ENCODE results near the gene FER1L5. TPM values are rescaled to one million over a fixed set of nuclear protein-coding genes. Genes with fewer than 3 reads are reported as not detected.

Gene FER1L5
- 1 to 10 TPM in 1 of 5 donors, under 1 TPM in 4; 0.50 to 1.2 (median 0.87) TPM for polyA plus RNA-seq (ENCODE audit: insufficient read depth in 1 of 5, insufficient read length in 5 of 5, low replicate concordance in 1 of 5)
- long read RNA-seq, donor 1: 0 reads
- long read RNA-seq, donor 2: 0 reads
- long read RNA-seq, donor 3: 0 reads
- long read RNA-seq, donor 4, partial matches to known transcripts: 0 of 1 reads
- long read RNA-seq, donor 4, other reads (novel, unspliced or antisense): 0 of 1 reads
- long read RNA-seq, donor 5: 0 reads
- long read RNA-seq, donor 6: 0 reads
- long read RNA-seq, donor 7: 0 reads
- long read RNA-seq, donor 8: 0 reads

DNA sequence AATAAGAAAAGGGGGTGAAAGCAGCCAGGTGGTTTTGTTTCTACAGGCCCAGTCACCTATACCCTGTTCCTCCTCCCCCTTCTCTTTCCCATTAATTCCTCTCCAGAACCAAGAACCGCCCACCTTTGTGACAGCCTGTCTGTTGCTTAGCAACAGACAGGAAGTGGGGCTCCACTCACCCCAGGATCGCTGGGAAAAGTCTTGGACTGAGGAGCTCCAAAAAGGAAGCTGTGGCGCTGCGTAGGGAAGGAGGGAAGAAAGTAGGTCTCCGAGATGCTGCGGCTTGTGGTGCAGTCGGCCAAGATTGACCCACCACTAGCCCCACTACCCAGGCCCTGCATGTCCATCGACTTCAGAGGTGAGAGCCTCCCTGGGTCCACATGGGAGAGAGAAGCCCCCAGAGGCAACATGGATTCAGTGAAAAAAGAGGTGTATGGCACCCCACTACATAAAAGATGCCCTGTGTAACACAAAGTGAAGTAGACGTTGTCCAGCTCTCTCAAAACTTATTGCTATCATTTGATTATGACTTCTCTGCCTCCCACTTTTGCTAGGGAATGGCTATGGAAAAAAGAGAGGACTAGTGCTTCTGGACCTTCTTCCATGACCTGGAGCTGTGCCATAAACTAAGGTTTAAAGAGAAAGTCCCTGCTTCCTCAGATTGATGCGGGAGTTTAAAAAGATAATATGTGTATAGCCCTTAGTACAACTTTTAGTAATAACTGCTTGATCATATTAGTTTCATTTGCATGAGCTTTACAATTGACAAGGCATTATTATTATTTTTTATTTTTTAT is at the start of gene FER1L5:
TSS of gene FER1L5 (plus strand) at position 201 of the 797 bp plus-strand sequence. CDS start at position 274, 73 bp downstream.
- DNase-seq: peak; percentile 63 to 64

GRCh38 chr2:96594282-96594681 is 48.3 kb upstream of the FER1L5 start:
- DNase-seq: no peak

DNA sequence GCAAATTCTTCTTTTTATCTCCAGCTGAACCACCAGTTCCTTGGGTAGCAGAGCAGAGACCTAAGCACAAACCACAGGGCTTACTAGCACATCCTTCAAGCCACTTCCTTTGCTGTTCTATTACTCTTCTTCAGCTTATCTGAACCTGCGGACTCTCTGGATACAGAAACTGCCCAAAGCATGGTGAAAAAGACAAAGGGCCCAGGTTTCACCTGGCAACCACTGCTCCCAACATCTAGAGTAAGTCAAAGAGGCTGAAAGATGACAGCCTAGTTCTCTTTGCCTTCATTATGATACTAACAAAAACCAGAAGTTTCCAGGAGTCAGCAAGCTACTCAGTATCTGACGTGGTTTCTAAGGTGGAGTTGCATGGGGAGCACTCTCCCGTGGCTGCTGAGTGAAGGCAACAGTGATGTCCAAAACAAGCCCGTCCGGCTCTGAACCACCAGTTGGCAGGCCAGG is 47.8 kb upstream of the FER1L5 start:
- no peak for DNase-seq

DNA sequence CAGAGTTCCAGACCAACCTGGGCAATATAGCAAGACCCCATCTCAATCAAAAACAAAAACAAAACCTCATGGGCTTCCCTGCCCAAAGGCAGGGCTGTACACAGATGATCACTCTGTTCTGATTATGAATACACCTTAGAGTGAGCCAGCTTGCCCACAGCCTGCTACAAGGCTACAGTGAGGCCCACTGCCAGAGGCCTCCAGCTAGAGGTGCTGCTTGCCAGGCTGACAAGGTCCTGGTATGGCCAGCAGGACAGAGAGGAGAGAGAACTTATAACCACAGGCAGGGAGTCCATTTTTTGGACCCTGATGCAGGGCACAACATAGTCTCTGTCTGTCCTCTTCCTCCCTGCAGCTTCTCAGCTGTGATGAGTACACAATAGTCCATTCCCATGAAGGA is 46.0 kb upstream of the FER1L5 start:
- no peak for DNase-seq

- no peak for DNase-seq
Observed at GRCh38 chr2:96599941-96600340, 42.6 kb upstream of the FER1L5 start.

DNA sequence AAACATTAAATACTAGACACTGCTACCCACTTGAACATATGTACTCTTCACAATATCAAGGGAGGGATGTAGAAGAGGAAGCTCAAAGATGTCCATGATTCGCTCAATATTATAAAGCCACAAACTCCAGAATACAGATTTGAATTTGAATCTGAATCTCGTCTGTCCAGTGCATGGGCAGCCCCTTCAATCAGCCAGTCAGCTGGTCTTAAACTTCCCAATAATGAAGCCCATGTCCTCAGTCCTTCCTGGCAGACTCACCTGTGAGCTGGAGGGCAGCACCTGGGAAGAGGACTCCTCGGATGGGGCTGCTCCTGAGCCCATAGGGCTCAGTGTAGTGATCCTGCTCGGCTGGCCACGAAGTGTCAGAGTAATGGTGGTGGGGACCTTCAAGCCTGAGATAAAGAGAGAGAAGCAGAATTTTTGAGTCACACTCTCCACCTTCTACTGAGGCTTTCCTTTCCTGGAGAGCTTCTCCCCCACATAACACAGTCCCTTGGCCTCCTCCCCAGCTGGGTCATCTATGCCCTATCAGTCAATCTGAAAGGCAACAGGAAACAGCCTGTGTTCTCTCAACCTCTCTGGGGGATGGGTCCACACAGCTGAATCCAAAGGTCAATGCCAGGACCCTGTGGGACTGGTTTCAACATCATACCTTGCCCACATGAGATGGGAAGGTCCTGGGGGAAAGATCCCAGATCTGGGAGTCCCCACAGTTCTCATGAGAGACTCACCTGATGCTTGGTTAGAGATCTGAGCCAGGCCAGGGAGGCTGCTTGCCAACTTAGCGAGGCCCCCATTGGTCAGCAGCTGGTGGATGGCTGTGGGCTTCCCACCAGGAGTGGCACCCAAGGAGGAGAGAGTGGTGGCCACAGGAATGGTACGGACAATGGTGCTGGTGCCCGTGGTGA is 40.9 kb upstream of the FER1L5 start:
- no peak for DNase-seq

GRCh38 chr2:96602330-96602823 is 40.2 kb upstream of the FER1L5 start:
- no peak for DNase-seq

- no peak for DNase-seq
Observed at GRCh38 chr2:96604104-96604503, 38.5 kb upstream of the FER1L5 start.

DNA sequence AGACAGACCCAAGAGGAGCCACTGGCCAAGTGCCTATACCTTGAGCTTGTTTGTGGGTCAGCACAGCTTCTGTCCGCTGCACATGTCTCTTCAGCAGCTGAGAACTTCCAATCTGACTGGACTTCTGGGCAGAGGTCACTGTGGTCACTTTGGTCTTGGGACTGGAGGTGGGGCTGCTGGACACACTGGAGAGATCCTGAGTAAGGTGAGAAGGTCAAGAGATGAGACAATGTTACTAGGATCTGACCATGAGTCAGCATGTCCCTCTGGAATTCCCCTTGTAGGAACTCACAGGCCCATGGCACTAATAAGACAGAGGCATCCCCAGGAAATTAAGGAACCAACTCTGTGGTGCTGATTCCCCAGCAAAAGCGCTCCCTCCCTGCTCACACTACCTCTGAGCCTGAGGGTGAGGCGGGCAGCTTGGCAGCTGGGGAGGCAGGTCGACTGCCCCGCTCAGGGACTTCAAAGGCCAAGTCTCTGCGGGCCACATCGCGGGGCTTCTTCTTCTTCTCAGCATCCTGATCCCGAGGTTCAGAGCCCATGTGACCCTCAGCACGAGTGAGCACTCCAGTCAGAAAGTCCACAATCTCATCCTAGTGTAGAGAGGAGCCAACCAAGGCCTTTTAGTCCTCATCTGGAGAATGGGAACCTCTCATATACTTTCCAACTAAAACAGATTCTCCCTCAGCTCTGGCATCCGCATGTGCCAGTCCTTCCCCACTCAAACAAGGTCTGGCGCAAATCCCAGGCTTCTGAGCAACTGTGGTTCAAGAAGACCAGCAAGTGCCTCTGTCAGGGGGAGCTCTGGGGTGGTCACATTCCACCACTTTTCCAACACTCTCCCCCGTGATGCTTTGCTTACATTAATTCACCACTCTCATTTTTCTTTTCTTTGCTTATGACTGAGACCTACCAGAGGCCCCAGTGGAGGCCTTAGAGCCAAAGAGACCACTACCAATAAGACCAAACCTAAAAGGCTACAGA is 33.8 kb upstream of the FER1L5 start:
- no peak for DNase-seq

- DNase-seq: no peak
Observed at GRCh38 chr2:96616128-96616527, 26.4 kb upstream of the FER1L5 start.

DNA sequence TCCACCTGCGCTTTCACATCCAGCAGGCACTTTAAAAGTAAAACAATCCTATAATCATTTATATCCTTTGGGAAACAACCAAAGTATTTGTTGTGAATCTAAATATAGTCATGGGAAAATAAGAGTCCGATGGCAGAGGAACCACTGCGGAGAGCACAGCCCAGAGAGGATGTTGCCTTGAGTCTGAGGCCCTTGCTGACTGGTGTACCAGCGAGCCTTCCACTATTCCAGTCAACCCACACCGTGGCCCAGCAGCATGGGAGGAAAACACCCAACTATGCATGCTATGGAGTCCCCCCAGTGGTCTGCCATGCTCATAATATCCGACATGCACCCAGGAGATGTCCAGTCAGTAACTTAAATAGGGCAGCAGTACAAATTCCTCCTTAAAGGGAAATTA is 26.0 kb upstream of the FER1L5 start:
- no peak for DNase-seq

DNA sequence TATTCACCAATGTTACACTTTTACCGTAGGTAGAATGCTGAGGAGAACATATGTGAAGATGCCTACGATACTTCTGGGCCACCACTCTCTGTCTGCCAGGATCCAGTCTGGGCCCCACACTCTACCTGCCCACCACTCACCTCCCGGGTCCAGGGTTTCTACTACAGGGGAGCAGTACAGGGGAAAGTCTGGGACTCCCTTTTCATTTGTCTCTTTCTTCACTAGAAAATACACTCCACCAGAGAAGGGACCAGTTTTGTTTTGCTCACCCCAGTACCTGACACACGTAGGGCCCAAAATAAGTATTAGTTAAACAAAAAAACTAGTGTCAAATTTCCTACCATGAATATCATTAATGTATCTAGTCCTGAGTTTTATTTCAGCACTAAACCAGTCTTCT is 25.6 kb upstream of the FER1L5 start:
- no peak for DNase-seq

- no peak for DNase-seq
Observed at GRCh38 chr2:96618596-96619283, 23.8 kb upstream of the FER1L5 start.

DNA sequence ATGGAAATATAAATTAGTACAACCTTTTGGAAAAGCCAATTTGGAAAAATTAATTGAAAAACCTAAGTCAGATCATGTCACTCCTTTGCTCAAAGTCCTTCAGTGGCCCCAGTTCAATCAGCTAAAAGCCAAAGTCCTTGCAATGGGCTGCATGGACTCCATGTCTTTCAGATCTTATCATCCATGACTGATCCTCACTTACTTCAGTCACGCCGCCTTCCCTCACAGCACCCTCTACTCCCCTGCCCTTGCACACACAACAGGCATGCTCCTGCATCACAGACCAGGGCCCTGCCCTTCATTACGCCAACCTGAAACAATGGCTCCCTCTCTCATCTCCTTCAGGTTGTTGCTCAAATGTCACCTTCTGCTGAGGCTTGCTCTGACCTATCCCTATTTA is 20.0 kb upstream of the FER1L5 start:
- no peak for DNase-seq

DNA sequence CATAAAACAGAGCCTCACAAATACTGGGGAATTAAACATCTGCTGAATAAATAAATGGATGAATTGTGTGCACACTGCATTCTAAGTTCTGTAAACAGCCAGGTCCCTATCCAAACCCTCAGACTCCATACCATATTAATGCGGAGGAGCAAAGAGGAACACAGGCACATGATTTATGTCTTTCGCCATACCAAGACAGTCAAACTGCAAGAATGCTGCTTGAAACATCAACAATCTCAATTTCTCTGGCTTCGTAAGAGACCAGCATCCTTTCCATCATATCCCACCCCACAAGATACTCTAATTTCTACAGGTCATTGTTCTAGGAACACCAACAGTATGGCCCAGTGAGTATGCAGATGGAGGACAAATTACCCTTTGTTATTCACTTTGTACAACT is 19.4 kb upstream of the FER1L5 start:
- DNase-seq: no peak

GRCh38 chr2:96625571-96626552 is 16.7 kb upstream of the FER1L5 start:
- DNase-seq: no peak

GRCh38 chr2:96626553-96626942 is 16.0 kb upstream of the FER1L5 start:
- no peak for DNase-seq

DNA sequence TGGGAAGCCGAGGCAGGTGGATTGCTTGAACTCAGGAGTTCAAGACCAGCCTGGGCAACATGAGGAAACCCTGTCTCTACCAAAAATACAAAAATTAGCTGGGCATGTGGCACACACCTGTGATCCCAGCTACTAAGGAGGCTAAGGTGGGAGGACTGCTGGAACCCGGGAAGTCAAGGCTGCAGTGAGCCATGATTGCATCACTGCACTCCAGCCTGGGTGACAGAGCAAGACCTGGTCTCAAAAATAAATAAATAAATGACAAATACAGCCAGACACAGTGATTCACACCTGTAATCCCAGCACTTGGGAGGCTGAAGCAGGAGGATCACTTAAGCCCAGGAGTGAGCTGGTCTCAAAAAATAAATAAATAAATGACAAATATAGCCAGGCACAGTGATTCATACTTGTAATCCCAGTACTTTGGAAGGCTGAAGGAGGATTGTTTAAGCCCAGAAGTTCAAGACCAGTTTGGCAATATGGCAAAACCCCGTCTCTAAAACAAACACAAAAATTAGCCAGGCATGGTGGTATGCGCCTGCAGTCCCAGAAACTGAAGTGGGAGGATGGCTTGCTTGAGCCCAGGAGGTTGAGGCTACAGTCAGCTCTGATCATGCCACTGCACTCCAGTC is 10.6 kb upstream of the FER1L5 start:
- DNase-seq: no peak
